OCI-LY1 (cell line): ENCODE results near the gene C1QC.

ENCODE experiments used
- CTCF ChIP-seq: fragments of 200-600 bp; sonication (generic), shearing (Covaris generic); IDR thresholded peaks from 2 replicates; pipeline ENCODE4 v1.5.1; 2017; ENCODE audit warnings: mild to moderate bottlenecking, antibody characterized with exemption, low read length, moderate library complexity, mixed read lengths
- EZH2 ChIP-seq: fragments of 200-600 bp; sonication (generic), shearing (Covaris generic); IDR thresholded peaks from 2 replicates; pipeline ENCODE4 v1.8.0; 2017; ENCODE audit warnings: borderline replicate concordance, mixed run types, mild to moderate bottlenecking, antibody characterized with exemption, low read length, moderate library complexity, mixed read lengths

GRCh38 chr1:22594396-22594795, 49.0 kb upstream of the C1QC start:
- no peak for TF ChIP-seq CTCF
- TF ChIP-seq EZH2: no peak
